Measurements from ENCODE around the gene ATP6V1G1.
A peak's percentile ranks its signal among the peaks of the same experiment; 100 is the strongest.
"Not testable (repeated sequence)": the region's sequence is repeated elsewhere in the genome, so short reads cannot be mapped to it uniquely, and the experiment has no call there.

The ATP6V1G1 gene, protein sequence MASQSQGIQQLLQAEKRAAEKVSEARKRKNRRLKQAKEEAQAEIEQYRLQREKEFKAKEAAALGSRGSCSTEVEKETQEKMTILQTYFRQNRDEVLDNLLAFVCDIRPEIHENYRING

DNA sequence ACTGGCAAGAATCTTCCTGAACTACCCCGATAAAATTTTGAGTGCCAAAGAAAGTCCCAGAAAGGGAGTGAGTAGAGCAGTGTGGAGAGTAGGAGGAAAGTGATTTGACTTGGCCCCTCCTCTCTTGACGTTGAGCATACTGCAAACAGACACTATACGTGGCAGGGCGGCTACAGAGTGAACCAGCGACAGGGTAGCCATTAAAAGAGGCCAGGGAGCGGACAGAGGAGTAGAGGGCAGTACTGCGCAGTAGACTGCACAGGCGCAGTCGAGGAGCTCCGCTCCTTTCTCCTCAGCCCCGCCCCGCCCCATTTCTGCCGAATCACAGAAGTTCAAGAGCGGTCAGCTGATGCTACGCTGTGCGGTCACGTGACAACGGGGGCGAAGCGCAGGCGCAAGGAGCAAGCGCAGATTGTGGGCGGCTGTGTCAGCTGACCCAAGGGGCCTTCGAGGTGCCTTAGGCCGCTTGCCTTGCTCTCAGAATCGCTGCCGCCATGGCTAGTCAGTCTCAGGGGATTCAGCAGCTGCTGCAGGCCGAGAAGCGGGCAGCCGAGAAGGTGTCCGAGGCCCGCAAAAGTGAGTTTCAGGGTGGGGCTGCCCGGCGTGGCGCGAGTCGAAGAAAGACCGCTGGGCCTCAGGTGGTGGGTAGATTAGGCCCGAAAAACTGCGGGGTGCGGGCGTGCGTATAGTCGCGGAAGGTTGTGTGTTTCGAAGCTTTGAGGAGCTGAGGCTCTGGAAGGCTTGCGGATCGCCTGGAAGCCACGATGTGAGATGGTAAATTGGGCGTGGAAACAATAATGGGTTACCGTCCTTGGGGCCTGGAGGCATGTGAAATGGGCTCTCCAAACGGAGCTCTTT lies at the start of gene ATP6V1G1:
TSS of gene ATP6V1G1 (plus strand) at position 425 of the 858 bp plus-strand sequence. CDS start at position 495, 70 bp downstream.
- DNase-seq: peak; percentile 99

DNA sequence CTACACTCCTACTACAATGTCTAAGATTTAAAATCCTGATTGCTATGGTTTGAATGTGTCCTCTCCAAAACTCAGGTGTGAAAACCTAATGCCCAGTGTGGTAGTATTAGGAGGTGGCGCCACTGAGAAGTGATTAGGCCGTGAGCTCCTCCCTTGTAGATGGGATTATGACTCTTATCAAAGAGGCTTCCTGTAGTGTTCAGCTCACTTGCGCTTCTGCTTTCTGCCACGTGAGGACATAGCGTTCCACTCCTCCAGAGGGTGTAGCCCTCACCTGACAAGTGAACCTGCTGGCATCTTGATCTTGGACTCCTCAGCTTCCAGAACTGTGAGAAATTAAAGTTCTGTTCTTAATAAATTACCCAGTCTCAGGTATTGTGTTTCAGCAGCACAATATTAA lies 49.3 kb upstream of the ATP6V1G1 start:
- peak; percentile 41 for DNase-seq

DNA sequence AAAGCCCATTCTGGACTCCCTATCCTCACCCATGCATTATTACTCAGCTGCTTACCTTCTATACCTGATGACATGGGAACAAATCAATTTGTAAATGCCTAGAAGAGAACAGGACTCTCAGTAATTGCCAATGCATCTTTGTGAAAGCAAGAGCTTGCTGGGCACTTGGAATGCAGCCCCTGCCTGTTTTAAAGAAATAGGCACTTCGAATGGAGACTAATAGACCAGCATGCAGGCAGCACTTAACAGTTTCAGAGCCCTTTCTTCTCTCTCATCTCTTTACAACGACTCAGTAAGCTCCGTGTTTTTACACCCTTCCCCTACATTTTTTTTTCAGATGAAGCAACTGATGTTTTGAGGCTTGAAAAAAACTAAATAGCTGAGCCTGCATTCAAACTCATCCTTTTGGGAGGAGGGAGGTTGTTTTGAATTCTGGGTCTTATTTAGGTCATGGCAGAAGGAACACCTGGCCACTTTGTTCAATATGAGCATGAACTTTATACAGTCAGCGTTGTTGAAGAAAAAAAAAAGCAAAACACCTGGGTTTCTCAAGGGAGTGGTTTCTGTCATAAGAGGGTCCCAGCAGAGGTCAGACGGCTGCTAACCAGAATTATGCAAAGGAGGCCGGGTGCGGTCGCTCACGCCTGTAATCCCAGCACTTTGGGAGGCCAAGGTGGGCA lies 47.7 kb upstream of the ATP6V1G1 start:
- DNase-seq: no peak

DNA sequence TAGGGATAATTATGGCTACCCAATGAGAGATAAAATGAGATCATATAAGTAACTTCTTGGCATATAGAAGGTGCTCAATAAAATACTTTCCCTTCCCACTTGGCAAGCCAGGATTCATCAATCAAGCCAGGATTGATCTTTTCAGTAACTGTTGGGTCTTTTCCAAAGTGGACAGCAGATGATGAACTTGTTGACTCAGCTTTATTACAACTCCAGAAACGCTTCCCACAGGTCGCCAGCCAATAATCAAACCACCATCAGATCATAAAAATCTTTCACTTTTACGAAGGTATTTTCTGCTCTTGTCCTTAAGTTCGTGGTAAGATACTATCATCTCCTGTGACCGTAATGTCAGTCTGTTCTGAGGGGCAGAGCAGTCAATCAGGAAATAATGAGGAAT lies 42.5 kb upstream of the ATP6V1G1 start:
- DNase-seq: no peak

DNA sequence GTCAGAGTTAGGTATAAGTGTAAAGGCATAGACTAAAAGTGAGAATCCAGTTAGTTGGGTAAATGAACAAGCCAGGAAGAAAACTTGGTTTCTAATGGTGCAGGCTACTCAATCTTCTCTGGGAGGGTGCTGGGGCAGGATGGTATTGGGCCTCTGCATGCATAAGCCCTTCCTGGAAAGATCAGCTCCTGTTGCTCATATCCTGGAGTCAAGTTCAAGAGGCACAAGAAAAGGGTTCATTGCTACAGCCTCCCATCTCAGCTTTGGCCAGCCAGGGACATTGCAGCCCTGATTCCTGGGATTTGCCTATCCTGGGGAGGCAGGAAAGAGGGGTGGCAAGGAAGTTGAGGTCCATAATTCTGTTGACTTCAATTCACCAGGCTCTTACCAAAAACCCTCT lies 40.7 kb upstream of the ATP6V1G1 start:
- DNase-seq: no peak

DNA sequence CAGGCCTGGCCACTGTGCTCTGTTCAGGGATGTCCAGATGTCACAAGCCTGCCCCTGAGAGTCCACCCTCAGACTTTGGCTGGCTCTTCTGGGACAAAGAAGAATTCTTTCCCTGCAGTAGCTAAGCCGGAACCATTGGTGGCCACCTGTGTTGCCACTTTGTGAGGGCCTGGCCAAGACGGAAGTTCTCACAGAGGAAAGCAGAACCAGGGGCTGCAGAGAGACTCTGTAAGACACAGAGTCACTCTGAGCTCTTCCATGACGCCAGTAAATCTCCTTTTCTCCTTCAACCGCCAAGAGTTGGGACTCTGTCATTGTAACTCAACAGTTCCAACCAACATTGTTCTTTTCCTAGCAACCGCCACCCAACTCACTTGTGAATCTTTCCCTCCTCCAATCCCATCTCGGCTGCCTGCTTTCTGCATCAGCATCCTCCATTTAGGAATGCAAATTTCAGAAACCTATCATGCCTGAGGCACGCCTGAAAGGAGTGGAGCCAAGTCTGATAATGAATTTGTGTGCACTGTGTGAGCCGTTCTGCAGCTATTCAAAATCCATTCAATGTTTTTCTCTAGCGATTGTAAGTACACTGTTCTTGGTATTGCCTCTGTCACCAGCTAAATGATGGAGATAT lies 37.8 kb upstream of the ATP6V1G1 start:
- DNase-seq: no peak

DNA sequence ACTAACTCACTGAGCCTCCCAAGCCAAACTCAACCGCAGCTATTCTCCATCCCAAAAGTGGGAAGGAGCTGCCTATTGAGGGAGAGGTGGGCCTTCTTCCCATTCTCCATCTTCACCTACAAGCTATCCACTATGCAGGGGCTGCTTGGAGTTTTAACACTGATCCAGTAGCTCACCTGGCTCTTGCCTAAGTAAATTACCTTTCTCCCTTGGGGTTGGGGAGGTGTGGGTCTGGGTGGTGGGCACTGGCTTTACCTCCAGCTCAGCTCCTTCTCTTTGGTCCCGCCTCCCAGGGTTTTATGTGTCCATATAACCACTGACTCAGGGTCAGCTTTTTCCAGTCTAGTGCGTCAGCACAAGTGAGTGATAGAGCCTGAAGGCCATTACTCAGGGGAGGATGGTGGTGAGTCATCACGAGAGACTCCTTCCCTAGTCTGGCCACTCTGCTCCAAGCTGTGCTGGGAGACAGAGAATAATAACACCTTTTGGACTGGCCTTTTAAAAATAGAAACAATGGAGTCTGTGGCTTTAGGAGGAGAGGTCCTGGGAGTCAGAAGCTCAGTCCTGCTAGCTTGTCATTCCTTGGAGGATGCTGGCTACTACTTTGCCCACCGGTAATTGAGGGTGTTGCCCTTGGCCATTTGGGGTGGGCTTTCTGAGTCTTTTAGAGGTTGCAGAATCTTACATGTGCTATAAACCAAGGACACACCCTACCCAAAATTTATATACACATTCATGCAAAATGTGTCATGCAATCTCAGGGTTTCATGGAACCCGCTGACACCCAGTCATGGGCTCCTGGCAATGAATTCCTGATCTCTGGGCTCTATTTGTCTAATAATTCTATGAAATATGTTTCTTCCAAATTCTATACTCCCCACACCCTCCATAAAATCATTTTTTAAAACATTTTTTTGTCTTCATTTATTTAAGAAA lies 35.6 kb upstream of the ATP6V1G1 start:
- DNase-seq: no peak

DNA sequence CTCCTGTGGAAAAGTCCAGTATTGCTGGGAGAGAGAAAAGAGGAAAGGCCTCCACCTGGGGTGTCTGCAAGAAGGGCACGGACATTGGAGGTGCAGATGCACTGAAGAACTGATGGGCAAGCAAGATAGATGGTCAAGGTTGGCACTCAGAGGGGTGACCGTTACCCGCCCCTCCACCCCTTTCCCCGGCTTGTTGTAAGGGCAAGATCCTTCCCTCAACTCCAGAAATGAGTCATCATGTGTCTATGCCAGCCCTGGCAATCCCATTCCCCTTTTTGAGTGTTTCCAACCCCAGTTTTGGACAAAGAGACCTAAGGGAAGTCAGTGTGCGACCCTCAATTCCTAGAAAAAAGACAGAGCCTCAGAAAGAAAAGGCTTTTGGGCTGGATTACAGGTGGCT lies 34.9 kb upstream of the ATP6V1G1 start:
- DNase-seq: no peak

DNA sequence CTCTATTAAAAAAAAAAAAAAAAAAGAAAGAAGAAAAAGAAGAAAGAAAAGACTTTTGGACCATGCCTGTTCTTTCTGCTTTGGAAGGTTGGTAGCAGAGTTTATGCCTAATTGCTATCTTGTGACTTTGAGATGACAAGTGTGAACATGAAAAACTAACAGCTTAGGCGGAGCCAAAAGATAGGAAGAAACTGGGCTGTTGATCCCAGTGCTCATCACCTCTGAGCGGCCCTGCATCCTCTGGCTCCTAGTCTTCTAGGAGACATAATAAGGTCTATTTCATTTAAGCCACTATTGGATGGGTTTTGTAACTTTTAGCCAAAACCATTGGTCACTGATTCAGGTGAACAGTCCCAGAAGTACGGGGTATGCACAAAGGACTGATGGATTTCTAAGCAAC lies 34.4 kb upstream of the ATP6V1G1 start:
- DNase-seq: no peak

DNA sequence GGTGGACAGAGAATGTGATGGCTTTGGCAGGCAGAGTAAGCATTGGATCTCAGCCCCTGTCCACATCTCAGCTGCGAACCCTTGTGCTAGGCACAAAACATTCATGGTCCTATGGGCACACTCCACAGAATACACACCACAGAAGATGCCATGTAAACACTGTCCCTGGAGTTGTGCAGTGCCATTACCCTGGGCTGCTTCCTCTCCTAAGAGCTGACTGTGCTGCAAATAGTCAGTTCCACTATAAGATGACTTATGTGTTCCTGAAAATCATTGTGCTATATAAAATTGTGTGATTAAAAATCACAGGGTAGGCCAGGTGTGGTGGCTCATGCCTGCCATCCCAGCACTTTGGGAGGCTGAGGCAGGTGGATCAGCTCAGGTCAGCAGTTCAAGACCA lies 31.9 kb upstream of the ATP6V1G1 start:
- no peak for DNase-seq

DNA sequence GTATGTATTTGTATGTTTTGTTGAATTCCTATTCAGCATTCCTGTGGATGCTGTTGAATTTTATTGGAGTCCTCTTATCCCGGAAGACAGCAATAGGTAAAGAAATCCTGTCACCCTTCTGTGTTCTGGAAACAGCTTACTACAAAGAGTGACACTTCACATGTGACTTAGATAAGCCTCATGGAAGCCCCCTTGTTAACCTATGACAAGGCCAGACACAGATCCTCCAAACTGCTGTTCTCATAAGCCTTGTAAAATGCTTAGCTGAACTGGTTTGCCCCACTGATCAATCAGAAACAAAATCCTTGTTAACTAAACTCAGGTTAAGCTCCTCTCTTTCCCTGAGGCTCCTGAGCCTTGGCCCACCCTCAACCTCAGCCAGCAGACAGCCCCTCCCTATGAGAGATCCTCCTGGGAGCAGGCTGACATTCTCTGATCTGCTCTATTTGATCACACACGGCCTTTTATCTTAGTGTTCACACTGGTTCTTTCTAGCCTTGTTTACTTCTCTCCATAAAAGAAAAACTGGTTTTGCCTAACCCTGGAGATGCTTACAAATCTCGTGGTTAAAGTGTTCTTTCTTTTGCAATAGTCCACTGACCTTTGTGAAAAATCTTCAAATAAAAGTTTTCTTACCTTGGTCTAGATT lies 29.4 kb upstream of the ATP6V1G1 start:
- no peak for DNase-seq

DNA sequence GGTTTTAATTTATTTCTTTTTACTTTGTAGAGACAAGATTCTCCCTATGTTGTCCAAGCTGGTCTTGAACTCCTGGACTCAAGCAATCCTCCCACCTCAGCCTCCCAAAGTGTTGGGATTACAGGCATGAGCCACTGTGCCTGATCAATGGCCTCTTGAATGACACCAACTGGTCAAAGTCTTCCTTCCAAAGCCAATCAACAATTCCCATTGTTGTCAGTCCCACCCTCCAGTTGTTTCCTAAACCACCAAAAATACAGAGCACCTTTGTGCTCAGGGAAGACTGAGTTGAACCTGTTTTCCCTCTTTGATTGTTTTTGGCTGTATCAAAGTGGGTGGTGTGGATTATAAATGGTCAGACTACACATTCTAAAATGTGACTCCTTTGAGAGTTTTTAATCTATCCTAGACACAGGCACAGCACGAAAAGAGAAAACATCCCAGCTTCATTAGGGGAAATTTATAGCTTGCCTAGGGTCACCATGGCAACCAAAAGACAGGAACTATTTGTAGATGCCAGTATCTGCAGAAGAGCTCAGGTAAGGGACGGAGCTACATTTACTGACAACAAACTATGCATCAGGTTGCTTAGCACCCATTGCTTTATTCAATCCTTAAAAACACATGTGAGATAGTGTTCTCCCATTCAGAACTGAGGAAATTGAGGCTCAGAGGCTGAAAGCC lies 27.6 kb upstream of the ATP6V1G1 start:
- DNase-seq: no peak

DNA sequence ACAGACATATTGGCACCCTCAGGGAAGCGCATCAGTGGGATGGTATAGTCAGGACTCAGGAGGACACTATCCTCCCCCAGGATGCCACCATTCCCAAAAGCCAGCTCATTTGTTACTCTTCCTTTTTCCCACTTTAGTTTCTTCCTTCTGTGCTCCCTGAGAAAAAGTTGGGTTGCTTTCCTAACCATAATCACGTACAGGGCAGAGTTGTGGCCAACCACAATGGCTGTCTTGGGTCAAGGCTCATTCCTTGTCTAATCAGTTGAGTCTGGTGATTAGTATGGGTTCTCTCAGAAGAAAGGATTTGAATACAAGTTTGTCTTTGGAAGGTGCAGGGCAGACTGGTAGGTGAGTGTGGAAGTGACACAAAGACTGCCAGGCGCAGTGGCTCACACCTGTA lies 26.6 kb upstream of the ATP6V1G1 start:
- DNase-seq: no peak

DNA sequence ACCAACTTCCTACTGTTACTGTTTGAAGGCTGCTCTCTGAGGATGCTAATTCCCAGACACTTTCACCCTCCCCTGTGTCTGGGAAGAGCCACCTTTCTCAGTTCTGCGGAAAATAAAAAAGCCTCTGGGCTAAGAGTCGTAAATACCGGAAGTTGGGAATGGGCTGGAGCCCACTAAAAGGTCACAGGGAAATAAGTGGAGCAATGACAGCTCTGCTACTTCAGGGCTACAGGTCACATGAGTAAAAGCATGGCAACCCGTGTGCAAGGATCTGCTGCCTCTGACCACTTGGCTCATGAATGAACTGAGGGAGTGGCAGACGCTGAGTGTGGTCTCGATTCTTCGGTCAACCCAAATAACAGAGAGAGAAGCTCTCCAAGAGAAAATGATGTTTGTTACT lies 25.8 kb upstream of the ATP6V1G1 start:
- no peak for DNase-seq

DNA sequence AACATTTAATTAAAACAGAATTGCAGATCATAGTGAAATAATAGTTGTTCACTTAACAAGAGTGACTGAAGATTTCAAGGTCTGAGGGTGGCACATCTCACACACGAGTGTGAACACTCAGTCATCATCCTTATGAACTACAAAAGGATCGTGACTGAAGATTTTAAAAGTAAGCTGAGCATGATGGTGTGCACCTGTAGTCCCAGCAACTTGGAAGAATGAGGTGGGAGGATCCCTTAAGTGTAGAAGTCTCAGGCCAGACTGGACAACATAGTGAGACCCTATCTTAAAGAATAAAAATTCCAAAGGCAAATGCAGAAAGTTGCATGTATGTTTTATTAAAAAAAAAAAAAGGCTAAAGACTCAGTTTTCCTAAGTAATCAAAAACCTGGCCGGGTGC lies 22.4 kb upstream of the ATP6V1G1 start:
- DNase-seq: no peak

DNA sequence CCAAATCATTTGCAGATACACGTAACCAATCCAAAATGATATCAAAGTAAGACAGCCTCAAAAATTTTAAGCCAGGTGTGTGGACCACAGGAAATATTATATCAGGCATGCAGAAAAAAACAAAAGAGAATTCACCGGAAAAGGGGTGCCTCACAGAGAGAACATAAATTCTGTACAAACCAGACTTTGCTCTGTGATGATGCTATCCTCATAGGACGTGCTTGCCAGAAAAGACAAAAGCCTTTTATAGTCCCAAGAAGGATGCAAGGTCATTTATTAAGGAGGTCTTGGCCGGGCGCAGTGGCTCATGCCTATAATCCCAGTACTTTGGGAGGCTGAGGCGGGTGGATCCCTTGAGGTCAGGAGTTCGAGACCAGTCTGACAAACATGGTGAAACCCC lies 16.8 kb upstream of the ATP6V1G1 start:
- no peak for DNase-seq

DNA sequence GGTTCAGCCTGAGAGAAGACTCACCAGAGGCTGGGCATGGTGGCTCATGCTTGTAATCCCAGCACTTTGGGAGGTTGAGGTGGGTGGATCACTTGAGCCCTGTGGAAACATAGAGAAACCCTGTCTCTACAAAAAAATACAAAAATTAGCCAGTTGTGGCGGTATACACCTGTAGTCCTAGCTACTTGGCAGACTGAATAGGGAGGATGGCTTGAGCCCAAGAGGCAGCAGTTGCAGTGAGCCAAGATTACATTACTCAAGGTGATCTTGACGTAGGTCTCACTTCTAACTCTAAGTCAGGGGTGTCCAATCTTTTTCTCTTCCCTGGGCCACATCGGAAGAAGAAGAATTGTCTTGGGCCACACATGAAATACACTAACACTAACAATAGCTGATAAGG lies 16.2 kb upstream of the ATP6V1G1 start:
- no peak for DNase-seq

DNA sequence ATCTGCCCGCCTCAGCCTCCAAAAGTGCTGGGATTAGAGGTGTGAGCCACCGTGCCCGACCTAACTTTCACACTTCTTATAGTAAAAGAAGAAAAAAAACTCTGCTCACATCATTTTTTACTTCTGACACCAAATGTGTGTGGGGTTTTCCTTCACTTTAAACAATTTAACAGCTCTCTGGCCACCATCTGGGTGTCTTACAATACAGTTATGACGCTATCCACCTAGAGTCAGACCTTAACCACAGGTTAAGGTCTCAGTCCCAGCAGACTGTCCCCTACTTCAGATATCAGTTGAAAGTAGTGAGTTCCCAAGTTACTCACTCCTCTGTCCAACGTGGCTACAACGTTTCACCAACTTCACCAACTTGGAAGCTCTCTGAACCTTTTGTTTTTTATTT lies 15.4 kb upstream of the ATP6V1G1 start:
- DNase-seq: no peak

DNA sequence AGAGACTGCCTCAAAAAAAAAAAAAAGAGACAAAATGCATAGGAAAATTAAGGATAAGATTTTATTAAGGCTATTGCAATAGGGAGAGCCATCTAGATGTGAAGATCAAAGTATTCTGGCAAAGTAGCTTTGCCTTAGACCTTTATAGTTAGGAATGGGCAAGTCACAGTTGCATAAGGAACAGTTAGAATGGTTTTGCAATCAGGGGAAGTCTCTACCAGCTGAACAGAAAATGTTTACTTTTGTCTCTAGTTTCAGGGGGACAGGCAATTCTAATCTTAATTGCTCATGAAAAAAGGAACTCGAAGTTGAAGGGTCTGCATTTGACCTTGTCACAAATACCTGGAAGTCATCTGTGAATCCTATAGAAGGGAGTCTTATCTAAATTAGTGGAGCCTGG lies 13.1 kb upstream of the ATP6V1G1 start:
- DNase-seq: no peak

DNA sequence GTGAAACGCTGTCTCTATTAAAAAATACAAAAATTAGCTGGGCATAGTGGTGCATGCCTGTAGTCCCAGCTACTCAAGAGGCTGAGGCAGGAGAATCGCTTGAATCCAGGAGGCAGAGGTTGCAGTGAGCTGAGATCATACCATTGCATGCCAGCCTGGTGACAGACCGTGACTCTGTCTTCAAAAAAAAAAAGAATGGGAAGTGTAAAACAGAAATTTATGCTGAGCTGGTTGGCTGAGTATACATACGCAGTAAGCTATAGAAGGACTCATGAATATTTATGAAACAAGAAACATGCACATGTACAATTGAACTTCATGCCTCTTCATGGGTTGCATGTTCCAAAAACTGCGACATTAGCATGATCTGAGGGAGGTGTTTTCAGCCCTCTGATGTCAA lies 10.8 kb upstream of the ATP6V1G1 start:
- DNase-seq: not testable (repeated sequence)

DNA sequence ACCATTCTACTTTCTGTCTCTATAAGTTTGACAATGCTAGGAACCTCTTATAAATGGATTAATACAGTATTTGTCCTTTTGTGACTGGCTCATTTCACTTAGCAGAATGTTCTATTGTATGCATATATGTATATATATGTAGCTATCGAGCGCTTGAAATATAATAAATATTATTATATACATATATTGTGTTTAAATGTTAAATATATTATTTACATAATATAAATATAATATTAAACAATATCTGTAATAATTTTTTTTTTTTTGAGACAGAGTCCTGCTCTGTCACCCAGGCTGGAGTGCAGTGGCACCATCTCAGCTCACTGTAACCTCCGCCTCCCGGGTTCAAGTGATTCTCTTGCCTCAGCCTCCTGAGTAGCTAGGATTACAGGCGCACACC lies 9.4 kb upstream of the ATP6V1G1 start:
- not testable (repeated sequence) for DNase-seq
